B cell (primary cell): ENCODE results near the gene CD33. TPM values are rescaled to one million over a fixed set of nuclear protein-coding genes. Genes with fewer than 3 reads are reported as not detected.

Source experiments
- ATAC-seq: fragments of 200-7000 bp; cut with Tn5 transposase; one replicate; pipeline ENCODE4 v1.10.0; 2021; ENCODE audit warnings: low read depth, mild to moderate bottlenecking, moderate number of reproducible peaks, moderate library complexity
- CTCF ChIA-PET: fragments of 350-600 bp; sonication (Branson Sonifier 250); formaldehyde crosslinking; loops from one replicate; lab custom pipeline; 2021; ENCODE audit warnings: antibody characterized with exemption, inconsistent platforms; lab: Charles Lee
- POLR2A ChIA-PET: fragments of 350-600 bp; sonication (Branson Sonifier 250); formaldehyde crosslinking; loops from one replicate; lab custom pipeline; 2021; ENCODE audit warnings: antibody characterized with exemption; lab: Charles Lee
- DNase-seq: peaks from one replicate; pipeline ENCODE4 v3.0.0; 2013
- H2AFZ ChIP-seq: 2 replicates; pipeline ENCODE4 v1.6.1; 2012; ENCODE audit warnings: mild to moderate bottlenecking, low read depth, low read length; ENCODE audit not compliant: insufficient read depth, poor library complexity, severe bottlenecking
- H3K27ac ChIP-seq, 2 donors: 1 replicate in 1 of 2; 2 replicates in 1 of 2; pipeline ENCODE4 v1.5.1; 2012 to 2013; ENCODE audit warnings: low read length in 2 of 2, mild to moderate bottlenecking in 2 of 2, moderate library complexity in 1 of 2
- H3K27me3 ChIP-seq, 4 experiments: fragments of 200-600 bp in 1 of 4; sonication (generic) in 1 of 4; replicated peaks in 1 of 4; 1 replicate in 2 of 4; 2 replicates in 2 of 4; pipeline versions ENCODE4 v1.6.1 to v1.7.0; 2013 to 2016; ENCODE audit warnings: low read length in 3 of 4, mild to moderate bottlenecking in 2 of 4, mixed read lengths in 1 of 4, moderate library complexity in 1 of 4; ENCODE audit not compliant: insufficient read depth in 4 of 4, control insufficient read depth in 3 of 4; ENCODE audit errors: control extremely low read depth in 1 of 4
- H3K36me3 ChIP-seq, 2 experiments: replicated peaks in 1 of 2; 1 replicate in 1 of 2; 2 replicates in 1 of 2; pipeline versions ENCODE4 v1.6.1 to v1.7.1; 2013; ENCODE audit warnings: low read length in 1 of 2; ENCODE audit not compliant: insufficient read depth in 2 of 2, control insufficient read depth in 1 of 2; ENCODE audit errors: control extremely low read depth in 1 of 2, extremely low read depth in 1 of 2
- H3K4me1 ChIP-seq, 2 donors: fragments of 200-600 bp in 1 of 2; sonication (generic) in 1 of 2; 1 replicate in 1 of 2; 2 replicates in 1 of 2; pipeline versions ENCODE4 v1.5.1 to v1.6.1; 2013 to 2017; ENCODE audit warnings: low read length in 2 of 2; ENCODE audit not compliant: control insufficient read depth in 2 of 2, insufficient read depth in 2 of 2
- H3K4me2 ChIP-seq: replicated peaks from 2 replicates; pipeline ENCODE3; 2012; ENCODE audit warnings: mild to moderate bottlenecking, low read depth, low read length; ENCODE audit not compliant: poor library complexity, severe bottlenecking
- H3K4me3 ChIP-seq, 5 experiments: fragments of 200-600 bp in 1 of 5; sonication (generic) in 1 of 5; 1 replicate in 3 of 5; 2 replicates in 2 of 5; pipeline versions ENCODE4 v1.5.1 to v1.7.0; 2011 to 2016; ENCODE audit warnings: low read length in 4 of 5, mild to moderate bottlenecking in 4 of 5, low read depth in 2 of 5, control low read depth in 1 of 5, moderate library complexity in 1 of 5; ENCODE audit not compliant: insufficient read depth in 1 of 5; ENCODE audit errors: control extremely low read depth in 1 of 5, extremely low read depth in 1 of 5
- H3K79me2 ChIP-seq: fragments of 200-600 bp; sonication (generic); one replicate; pipeline ENCODE4 v1.6.0; 2016; ENCODE audit warnings: low read length; ENCODE audit not compliant: control insufficient read depth, insufficient read depth
- H3K9ac ChIP-seq: fragments of 200-600 bp; sonication (generic); 2 replicates; pipeline ENCODE4 v1.6.1; 2017; ENCODE audit warnings: mild to moderate bottlenecking, low read length, moderate library complexity
- H3K9me3 ChIP-seq, 3 donors: one replicate each; pipeline versions ENCODE4 v1.6.1 to v1.7.1; 2013; ENCODE audit warnings: low read length in 2 of 3; ENCODE audit not compliant: control insufficient read depth in 2 of 3, insufficient read depth in 1 of 3; ENCODE audit errors: control extremely low read depth in 1 of 3
- H4K20me1 ChIP-seq: 2 replicates; pipeline ENCODE4 v1.6.0; 2012; ENCODE audit warnings: mild to moderate bottlenecking, low read length; ENCODE audit not compliant: insufficient read depth, control insufficient read depth, poor library complexity, severe bottlenecking
- H3K27ac Mint-ChIP-seq: one replicate; pipeline ENCODE4 v1.8.0; 2021; ENCODE audit warnings: mixed read lengths
- H3K27me3 Mint-ChIP-seq: one replicate; pipeline ENCODE4 v1.8.0; 2021; ENCODE audit warnings: mixed read lengths
- H3K4me1 Mint-ChIP-seq: one replicate; pipeline ENCODE4 v1.8.0; 2021; ENCODE audit warnings: mixed read lengths
- H3K4me3 Mint-ChIP-seq: one replicate; pipeline ENCODE4 v1.8.0; 2021; ENCODE audit warnings: mixed read lengths
- H3K9me3 Mint-ChIP-seq: one replicate; pipeline ENCODE4 v1.8.0; 2022; ENCODE audit warnings: mixed read lengths; ENCODE audit not compliant: insufficient read depth
- CTCF ChIP-seq: fragments of 200-600 bp; IDR thresholded peaks from one replicate; pipeline ENCODE4 v1.8.0; 2022; ENCODE audit warnings: antibody characterized with exemption, mild to moderate bottlenecking
- EZH2 ChIP-seq: IDR thresholded peaks from 2 replicates; pipeline ENCODE4 v1.6.1; 2012; ENCODE audit warnings: borderline replicate concordance, low read depth, mild to moderate bottlenecking, moderate library complexity, low read length; ENCODE audit not compliant: insufficient read depth, poor library complexity, severe bottlenecking
- WGBS: methylation state at CpG from one replicate; pipeline ENCODE4 v1.1.5; 2013; ENCODE audit warnings: missing lambda C conversion rate; ENCODE audit not compliant: insufficient coverage; 5-methylcytosine and 5-hydroxymethylcytosine counted together
- intact Hi-C: fragments of 100-400 bp; cut with micrococcal nuclease; formaldehyde crosslinking; loops from one replicate; pipeline ENCODE4 v1.10.0; 2022
- polyA plus RNA-seq: library from polyadenylated mRNA; depleted of rRNA; stranded (reverse); fragments of >200 nt; gene quantifications from 2 replicates; pipeline ENCODE4 v1.2.3, GENCODE V29; 2012
- total RNA-seq, 2 donors: library from RNA; stranded (reverse); fragments of 120-200 nt in 1 of 2; gene quantifications; 1 replicate in 1 of 2; 2 replicates in 1 of 2; pipeline versions ENCODE4 v1.2.3 to v1.2.4, GENCODE V29; 2013 to 2022

Gene CD33
- total and polyA plus RNA-seq, 2 donors (not counting 1 experiment from before 2014, with no cell fraction given): 1.3 TPM; not detected in 1

GRCh38 chr19:51246164-51246552, 21.3 kb downstream of the CD33 start:
- Histone ChIP-seq H3K36me3 (no peaks in the 10 kb centered on the region), H3K4me2 (no peak overlapping the region), H4K20me1 (no peaks in the 10 kb centered on the region), H3K27ac (no peak overlapping the region), H3K79me2 (no peaks in the 10 kb centered on the region), H3K9ac (no peak overlapping the region), H3K4me1 (no peaks in the 10 kb centered on the region), H3K9me3 (peaks cover 0 to 8% (median 0%) of the 10 kb centered on the region in 3 donors), H2AFZ (no peak overlapping the region), H3K4me3 (no peak overlapping the region), H3K27me3 (peaks cover 0 to 5% (median 1%) of the 10 kb centered on the region in 4 experiments)
- 0% methylated on average over 1 of the region's 5 CpGs for WGBS
- CTCF ChIA-PET: no interaction called here
- intact Hi-C loops: no loop called here
- ATAC-seq: no peak
- H3K27ac Mint-ChIP-seq: no peak overlapping the region
- DNase-seq: no peak
- no peak for TF ChIP-seq CTCF
- no peak for TF ChIP-seq EZH2
- H3K4me1 Mint-ChIP-seq: no peaks in the 10 kb centered on the region
- POLR2A ChIA-PET: no interaction called here
- no peak overlapping the region for H3K4me3 Mint-ChIP-seq
- no peaks in the 10 kb centered on the region for H3K9me3 Mint-ChIP-seq
- peaks cover 18% of the 10 kb centered on the region for H3K27me3 Mint-ChIP-seq

DNA sequence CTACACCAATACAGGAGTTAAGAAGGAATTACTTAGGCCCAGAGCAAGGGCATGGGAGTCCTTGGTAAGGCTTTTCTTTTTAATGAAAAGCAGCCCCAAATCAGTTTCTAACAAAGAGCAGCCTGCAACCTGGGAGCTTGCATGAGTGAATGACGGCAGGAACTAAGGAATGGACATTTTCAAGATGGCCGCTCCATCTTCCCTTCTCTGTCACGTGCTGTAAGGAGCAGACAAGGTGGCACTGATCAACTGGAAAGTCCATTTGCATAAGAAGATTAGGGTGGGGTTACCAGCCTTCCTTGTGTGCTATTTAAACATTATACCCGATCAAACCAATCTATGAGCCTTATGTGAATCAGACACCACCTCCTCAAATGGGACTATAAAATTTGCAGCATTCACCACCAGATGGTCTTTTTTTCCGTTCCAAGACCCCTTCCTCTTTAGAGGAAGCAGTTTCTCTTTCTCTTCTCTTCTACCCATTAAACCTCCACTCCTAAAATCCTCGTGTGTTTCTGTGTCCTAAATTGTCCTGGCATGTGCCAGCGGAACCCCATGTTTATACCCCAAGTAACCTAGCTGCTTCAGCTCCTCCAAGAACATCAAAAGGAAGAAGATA, 23.2 kb downstream of the CD33 start:
- intact Hi-C loops: no loop called here
- no peaks in the 10 kb centered on the region for H4K20me1 ChIP-seq
- no peak overlapping the region for H3K4me3 ChIP-seq
- Mint-ChIP-seq H3K9me3 (no peaks in the 10 kb centered on the region), H3K4me1 (no peaks in the 10 kb centered on the region), H3K27me3 (peaks cover 20% of the 10 kb centered on the region), H3K4me3 (no peak overlapping the region), H3K27ac (no peak overlapping the region)
- DNase-seq (no peak), ATAC-seq (no peak)
- H3K79me2 ChIP-seq: no peaks in the 10 kb centered on the region
- H2AFZ ChIP-seq: no peak overlapping the region
- TF ChIP-seq CTCF: no peak
- no peak for TF ChIP-seq EZH2
- H3K36me3 ChIP-seq: no peaks in the 10 kb centered on the region
- WGBS: 62% methylated on average over 5 of the region's 7 CpGs
- ChIA-PET CTCF (interaction anchor here (0.6 kb wide), 1 partner anchor 325 kb away, joined by 3 read pairs; no protein-coding TSS in a partner anchor), POLR2A (no interaction called here)
- H3K27me3 ChIP-seq: peaks cover 0 to 5% (median 1%) of the 10 kb centered on the region in 4 experiments
- H3K9me3 ChIP-seq: peaks cover 0 to 11% (median 0%) of the 10 kb centered on the region in 3 donors
- H3K9ac ChIP-seq: no peak overlapping the region
- H3K4me1 ChIP-seq: no peaks in the 10 kb centered on the region
- H3K4me2 ChIP-seq: no peak overlapping the region
- no peak overlapping the region for H3K27ac ChIP-seq
